WTC11 (cell line): ENCODE data around the gene VWA3A. TPM values are rescaled to one million over a fixed set of nuclear protein-coding genes. Genes with fewer than 3 reads are reported as not detected.

Experiments used
- ATAC-seq: fragments of 200-7000 bp; cut with Tn5 transposase; 2 replicates; pipeline ENCODE4 v1.10.0; 2021; ENCODE audit warnings: mild to moderate bottlenecking, moderate library complexity
- CTCF ChIA-PET: fragments of 300-600 bp; sonication (Branson Sonifier 250); formaldehyde crosslinking; loops from one replicate; lab custom pipeline; 2021; ENCODE audit warnings: antibody characterized with exemption; lab: Charles Lee
- POLR2A ChIA-PET: fragments of 350-600 bp; sonication (Branson Sonifier 250); formaldehyde crosslinking; loops from one replicate; lab custom pipeline; 2021; ENCODE audit warnings: antibody characterized with exemption; lab: Charles Lee
- DNase-seq: peaks from one replicate; pipeline ENCODE4 v3.0.0; 2021; ENCODE audit warnings: low spot score
- H3K27ac Mint-ChIP-seq: 2 replicates; pipeline ENCODE4 v1.8.0; 2021; ENCODE audit warnings: mixed read lengths
- H3K27me3 Mint-ChIP-seq: 2 replicates; pipeline ENCODE4 v1.8.0; 2021; ENCODE audit warnings: low read depth, mild to moderate bottlenecking, moderate library complexity, mixed read lengths
- H3K36me3 Mint-ChIP-seq: 2 replicates; pipeline ENCODE4 v1.8.0; 2021; ENCODE audit warnings: mixed read lengths
- H3K4me1 Mint-ChIP-seq: 2 replicates; pipeline ENCODE4 v1.8.0; 2022; ENCODE audit warnings: mixed read lengths
- H3K4me3 Mint-ChIP-seq: 2 replicates; pipeline ENCODE4 v1.8.0; 2021; ENCODE audit warnings: mild to moderate bottlenecking, moderate library complexity, mixed read lengths
- H3K9me3 Mint-ChIP-seq: 2 replicates; pipeline ENCODE4 v1.8.0; 2021; ENCODE audit warnings: mixed read lengths
- CBFB ChIP-seq: sonication (generic); formaldehyde crosslinking; IDR thresholded peaks from 2 replicates; pipeline ENCODE4 v1.8.1; 2022; ENCODE audit warnings: mild to moderate bottlenecking, low read depth, missing genetic modification reagents
- CREB1 ChIP-seq: sonication (generic); formaldehyde crosslinking; IDR thresholded peaks from 2 replicates; pipeline ENCODE4 v1.8.0; 2023; ENCODE audit warnings: mild to moderate bottlenecking, missing genetic modification reagents
- EMX1 ChIP-seq: fragments of 250-450 bp; sonication (Bioruptor Pico); IDR thresholded peaks from 2 replicates; pipeline ENCODE4 v1.8.0; 2021; ENCODE audit warnings: mild to moderate bottlenecking
- FOXJ3 ChIP-seq: sonication (generic); formaldehyde crosslinking; IDR thresholded peaks from 2 replicates; pipeline ENCODE4 v1.9.0; 2021; ENCODE audit warnings: missing genetic modification reagents, mild to moderate bottlenecking, borderline replicate concordance
- GABPB1 ChIP-seq: sonication (generic); formaldehyde crosslinking; IDR thresholded peaks from 2 replicates; pipeline ENCODE4 v1.8.1; 2023; ENCODE audit warnings: mild to moderate bottlenecking, missing genetic modification reagents
- GTF2I ChIP-seq: fragments of 250-450 bp; sonication (Bioruptor Pico); conservative IDR thresholded peaks from 2 replicates; pipeline ENCODE4 v1.4.0; 2021; ENCODE audit warnings: mild to moderate bottlenecking
- JAZF1 ChIP-seq: fragments of 250-450 bp; sonication (Bioruptor Pico); IDR thresholded peaks from 2 replicates; pipeline ENCODE4 v1.9.0; 2021; ENCODE audit warnings: moderate library complexity, mild to moderate bottlenecking, inconsistent platforms
- NFYB ChIP-seq: sonication (generic); formaldehyde crosslinking; conservative IDR thresholded peaks from 2 replicates; pipeline ENCODE4 v1.8.0; 2022; ENCODE audit warnings: low read depth, missing genetic modification reagents
- NR1H2 ChIP-seq: sonication (generic); formaldehyde crosslinking; IDR thresholded peaks from 2 replicates; pipeline ENCODE4 v1.9.0; 2021; ENCODE audit warnings: mild to moderate bottlenecking, moderate library complexity, missing genetic modification reagents
- PREB ChIP-seq: sonication (generic); formaldehyde crosslinking; IDR thresholded peaks from 2 replicates; pipeline ENCODE4 v1.8.1; 2022; ENCODE audit warnings: mild to moderate bottlenecking, missing genetic modification reagents, moderate library complexity, borderline replicate concordance
- RELA ChIP-seq: sonication (generic); formaldehyde crosslinking; IDR thresholded peaks from 2 replicates; pipeline ENCODE4 v1.8.1; 2022; ENCODE audit warnings: missing genetic modification reagents, mild to moderate bottlenecking, borderline replicate concordance
- TP53 ChIP-seq: sonication (generic); formaldehyde crosslinking; IDR thresholded peaks from 2 replicates; pipeline ENCODE4 v1.8.1; 2023; ENCODE audit warnings: mild to moderate bottlenecking, missing genetic modification reagents
- ZBTB21 ChIP-seq: sonication (generic); formaldehyde crosslinking; IDR thresholded peaks from 2 replicates; pipeline ENCODE4 v1.8.1; 2023; ENCODE audit warnings: mild to moderate bottlenecking, missing genetic modification reagents, borderline replicate concordance
- ZNF219 ChIP-seq: sonication (generic); formaldehyde crosslinking; IDR thresholded peaks from 2 replicates; pipeline ENCODE4 v1.8.0; 2023; ENCODE audit warnings: missing genetic modification reagents, mild to moderate bottlenecking, borderline replicate concordance
- ZNF263 ChIP-seq: sonication (generic); formaldehyde crosslinking; IDR thresholded peaks from 2 replicates; pipeline ENCODE4 v1.8.1; 2022; ENCODE audit warnings: low read depth, mild to moderate bottlenecking, moderate library complexity, missing genetic modification reagents
- ZNF317 ChIP-seq: sonication (generic); formaldehyde crosslinking; IDR thresholded peaks from 2 replicates; pipeline ENCODE4 v1.8.1; 2023; ENCODE audit warnings: low read depth, mild to moderate bottlenecking, moderate library complexity, missing genetic modification reagents, borderline replicate concordance
- ZNF416 ChIP-seq: fragments of 250-450 bp; sonication (Bioruptor Pico); IDR thresholded peaks from 2 replicates; pipeline ENCODE4 v1.9.0; 2021; ENCODE audit warnings: mild to moderate bottlenecking, inconsistent platforms
- total RNA-seq: library from RNA; stranded (reverse); gene quantifications from 3 replicates; pipeline ENCODE4 v1.2.3, GENCODE V29; 2021
- TF ChIP-seq, protein P1 (sequence below): sonication (generic); formaldehyde crosslinking; IDR thresholded peaks from 2 replicates; pipeline ENCODE4 v1.8.0; 2022; ENCODE audit warnings: missing genetic modification reagents
- TF ChIP-seq, protein P2 (sequence below): sonication (generic); formaldehyde crosslinking; IDR thresholded peaks from 2 replicates; pipeline ENCODE4 v1.8.0; 2023; ENCODE audit warnings: mild to moderate bottlenecking, missing genetic modification reagents
- TF ChIP-seq, protein P3 (sequence below): sonication (generic); formaldehyde crosslinking; IDR thresholded peaks from 2 replicates; pipeline ENCODE4 v1.8.1; 2023; ENCODE audit warnings: mild to moderate bottlenecking, missing genetic modification reagents
- TF ChIP-seq, protein P4 (sequence below): fragments of 250-450 bp; sonication (Bioruptor Pico); IDR thresholded peaks from 2 replicates; pipeline ENCODE4 v1.8.0; 2021; ENCODE audit warnings: mild to moderate bottlenecking

VWA3A gene
- total RNA-seq, 1 experiment from 2014 or later: 0.11 TPM

DNA sequence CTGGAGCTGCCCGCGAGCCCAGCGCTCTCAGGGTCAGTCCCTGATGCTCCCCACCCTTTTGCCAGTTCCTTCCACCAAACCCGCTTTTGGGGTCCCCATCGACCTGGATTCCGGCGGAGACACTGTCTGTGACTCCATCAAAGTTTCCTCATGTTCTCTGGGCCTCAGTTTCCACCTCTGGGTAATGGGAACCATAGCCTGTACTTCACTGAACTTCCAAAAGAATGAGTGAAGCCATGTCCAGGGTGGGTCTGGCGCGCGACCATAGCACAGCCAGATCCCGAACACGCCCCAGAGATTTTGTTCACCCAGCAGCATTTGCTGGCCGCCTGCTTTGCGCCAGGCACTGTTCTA, 70.3 kb downstream of the VWA3A start:
- Mint-ChIP-seq H3K4me3 (peak overlapping the region; percentile 71), H3K9me3 (peaks cover 12% of the 10 kb centered on the region), H3K36me3 (peaks cover 6% of the 10 kb centered on the region), H3K4me1 (no peaks in the 10 kb centered on the region), H3K27me3 (peaks cover 53% of the 10 kb centered on the region), H3K27ac (no peak overlapping the region)
- TF ChIP-seq NFYB (CRISPR knock-in tag) (no peak), JAZF1 (CRISPR knock-in tag) (no peak), CBFB (no peak), PREB (CRISPR knock-in tag) (no peak), RELA (CRISPR knock-in tag) (no peak), FOXJ3 (no peak), CREB1 (CRISPR knock-in tag) (no peak), ZNF263 (no peak), GABPB1 (CRISPR knock-in tag) (no peak)
- TF ChIP-seq, protein P1, sequence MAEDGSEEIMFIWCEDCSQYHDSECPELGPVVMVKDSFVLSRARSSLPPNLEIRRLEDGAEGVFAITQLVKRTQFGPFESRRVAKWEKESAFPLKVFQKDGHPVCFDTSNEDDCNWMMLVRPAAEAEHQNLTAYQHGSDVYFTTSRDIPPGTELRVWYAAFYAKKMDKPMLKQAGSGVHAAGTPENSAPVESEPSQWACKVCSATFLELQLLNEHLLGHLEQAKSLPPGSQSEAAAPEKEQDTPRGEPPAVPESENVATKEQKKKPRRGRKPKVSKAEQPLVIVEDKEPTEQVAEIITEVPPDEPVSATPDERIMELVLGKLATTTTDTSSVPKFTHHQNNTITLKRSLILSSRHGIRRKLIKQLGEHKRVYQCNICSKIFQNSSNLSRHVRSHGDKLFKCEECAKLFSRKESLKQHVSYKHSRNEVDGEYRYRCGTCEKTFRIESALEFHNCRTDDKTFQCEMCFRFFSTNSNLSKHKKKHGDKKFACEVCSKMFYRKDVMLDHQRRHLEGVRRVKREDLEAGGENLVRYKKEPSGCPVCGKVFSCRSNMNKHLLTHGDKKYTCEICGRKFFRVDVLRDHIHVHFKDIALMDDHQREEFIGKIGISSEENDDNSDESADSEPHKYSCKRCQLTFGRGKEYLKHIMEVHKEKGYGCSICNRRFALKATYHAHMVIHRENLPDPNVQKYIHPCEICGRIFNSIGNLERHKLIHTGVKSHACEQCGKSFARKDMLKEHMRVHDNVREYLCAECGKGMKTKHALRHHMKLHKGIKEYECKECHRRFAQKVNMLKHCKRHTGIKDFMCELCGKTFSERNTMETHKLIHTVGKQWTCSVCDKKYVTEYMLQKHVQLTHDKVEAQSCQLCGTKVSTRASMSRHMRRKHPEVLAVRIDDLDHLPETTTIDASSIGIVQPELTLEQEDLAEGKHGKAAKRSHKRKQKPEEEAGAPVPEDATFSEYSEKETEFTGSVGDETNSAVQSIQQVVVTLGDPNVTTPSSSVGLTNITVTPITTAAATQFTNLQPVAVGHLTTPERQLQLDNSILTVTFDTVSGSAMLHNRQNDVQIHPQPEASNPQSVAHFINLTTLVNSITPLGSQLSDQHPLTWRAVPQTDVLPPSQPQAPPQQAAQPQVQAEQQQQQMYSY (CRISPR knock-in tag): no peak
- TF ChIP-seq, protein P2, sequence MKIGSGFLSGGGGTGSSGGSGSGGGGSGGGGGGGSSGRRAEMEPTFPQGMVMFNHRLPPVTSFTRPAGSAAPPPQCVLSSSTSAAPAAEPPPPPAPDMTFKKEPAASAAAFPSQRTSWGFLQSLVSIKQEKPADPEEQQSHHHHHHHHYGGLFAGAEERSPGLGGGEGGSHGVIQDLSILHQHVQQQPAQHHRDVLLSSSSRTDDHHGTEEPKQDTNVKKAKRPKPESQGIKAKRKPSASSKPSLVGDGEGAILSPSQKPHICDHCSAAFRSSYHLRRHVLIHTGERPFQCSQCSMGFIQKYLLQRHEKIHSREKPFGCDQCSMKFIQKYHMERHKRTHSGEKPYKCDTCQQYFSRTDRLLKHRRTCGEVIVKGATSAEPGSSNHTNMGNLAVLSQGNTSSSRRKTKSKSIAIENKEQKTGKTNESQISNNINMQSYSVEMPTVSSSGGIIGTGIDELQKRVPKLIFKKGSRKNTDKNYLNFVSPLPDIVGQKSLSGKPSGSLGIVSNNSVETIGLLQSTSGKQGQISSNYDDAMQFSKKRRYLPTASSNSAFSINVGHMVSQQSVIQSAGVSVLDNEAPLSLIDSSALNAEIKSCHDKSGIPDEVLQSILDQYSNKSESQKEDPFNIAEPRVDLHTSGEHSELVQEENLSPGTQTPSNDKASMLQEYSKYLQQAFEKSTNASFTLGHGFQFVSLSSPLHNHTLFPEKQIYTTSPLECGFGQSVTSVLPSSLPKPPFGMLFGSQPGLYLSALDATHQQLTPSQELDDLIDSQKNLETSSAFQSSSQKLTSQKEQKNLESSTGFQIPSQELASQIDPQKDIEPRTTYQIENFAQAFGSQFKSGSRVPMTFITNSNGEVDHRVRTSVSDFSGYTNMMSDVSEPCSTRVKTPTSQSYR (CRISPR knock-in tag): no peak
- ATAC-seq (peak; percentile 17), DNase-seq (no peak)
- CTCF ChIA-PET: interaction anchor here (0.6 to 1.2 kb wide), 4 partner anchors 12 to 64 kb away, joined by 4 to 5 read pairs (median 4); no protein-coding TSS in a partner anchor
- POLR2A ChIA-PET: no interaction called here

- TF ChIP-seq NFYB (CRISPR knock-in tag) (no peak), ZNF317 (CRISPR knock-in tag) (no peak), ZNF219 (CRISPR knock-in tag) (no peak), CBFB (no peak), EMX1 (CRISPR knock-in tag) (no peak), GTF2I (CRISPR knock-in tag) (no peak), TP53 (no peak), ZNF263 (no peak), NR1H2 (CRISPR knock-in tag) (no peak), ZNF416 (CRISPR knock-in tag) (no peak), ZBTB21 (no peak)
- TF ChIP-seq, protein P3, sequence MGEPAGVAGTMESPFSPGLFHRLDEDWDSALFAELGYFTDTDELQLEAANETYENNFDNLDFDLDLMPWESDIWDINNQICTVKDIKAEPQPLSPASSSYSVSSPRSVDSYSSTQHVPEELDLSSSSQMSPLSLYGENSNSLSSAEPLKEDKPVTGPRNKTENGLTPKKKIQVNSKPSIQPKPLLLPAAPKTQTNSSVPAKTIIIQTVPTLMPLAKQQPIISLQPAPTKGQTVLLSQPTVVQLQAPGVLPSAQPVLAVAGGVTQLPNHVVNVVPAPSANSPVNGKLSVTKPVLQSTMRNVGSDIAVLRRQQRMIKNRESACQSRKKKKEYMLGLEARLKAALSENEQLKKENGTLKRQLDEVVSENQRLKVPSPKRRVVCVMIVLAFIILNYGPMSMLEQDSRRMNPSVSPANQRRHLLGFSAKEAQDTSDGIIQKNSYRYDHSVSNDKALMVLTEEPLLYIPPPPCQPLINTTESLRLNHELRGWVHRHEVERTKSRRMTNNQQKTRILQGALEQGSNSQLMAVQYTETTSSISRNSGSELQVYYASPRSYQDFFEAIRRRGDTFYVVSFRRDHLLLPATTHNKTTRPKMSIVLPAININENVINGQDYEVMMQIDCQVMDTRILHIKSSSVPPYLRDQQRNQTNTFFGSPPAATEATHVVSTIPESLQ (CRISPR knock-in tag): no peak
- TF ChIP-seq, protein P4, sequence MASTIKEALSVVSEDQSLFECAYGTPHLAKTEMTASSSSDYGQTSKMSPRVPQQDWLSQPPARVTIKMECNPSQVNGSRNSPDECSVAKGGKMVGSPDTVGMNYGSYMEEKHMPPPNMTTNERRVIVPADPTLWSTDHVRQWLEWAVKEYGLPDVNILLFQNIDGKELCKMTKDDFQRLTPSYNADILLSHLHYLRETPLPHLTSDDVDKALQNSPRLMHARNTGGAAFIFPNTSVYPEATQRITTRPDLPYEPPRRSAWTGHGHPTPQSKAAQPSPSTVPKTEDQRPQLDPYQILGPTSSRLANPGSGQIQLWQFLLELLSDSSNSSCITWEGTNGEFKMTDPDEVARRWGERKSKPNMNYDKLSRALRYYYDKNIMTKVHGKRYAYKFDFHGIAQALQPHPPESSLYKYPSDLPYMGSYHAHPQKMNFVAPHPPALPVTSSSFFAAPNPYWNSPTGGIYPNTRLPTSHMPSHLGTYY (CRISPR knock-in tag): no peak
- TF ChIP-seq, protein P1 (CRISPR knock-in tag): no peak
- ATAC-seq: no peak
- Mint-ChIP-seq H3K4me1 (no peaks in the 10 kb centered on the region), H3K9me3 (peaks cover 13% of the 10 kb centered on the region), H3K36me3 (peaks cover 7% of the 10 kb centered on the region), H3K4me3 (no peak overlapping the region), H3K27me3 (peaks cover 51% of the 10 kb centered on the region), H3K27ac (no peak overlapping the region)
- no peak for DNase-seq
- ChIA-PET CTCF (interaction anchor here (0.8 kb wide), 1 partner anchor 22 kb away, joined by 4 read pairs; no protein-coding TSS in a partner anchor), POLR2A (no interaction called here)
Measured at GRCh38 chr16:22163806-22164205, 71.5 kb downstream of the VWA3A start.
